GM12892 (cell line): Measurements from ENCODE around the gene HCN4.

Source experiments
- DNase-seq: peaks from one replicate; pipeline ENCODE4 v3.0.0; 2011; ENCODE audit not compliant: insufficient read length
- FAIRE-seq: peaks from 2 replicates; lab custom pipeline; 2011; peaks lifted over from hg19 to GRCh38; lab: Jason Lieb, UNC
- POLR2A ChIP-seq: IDR thresholded peaks from 2 replicates; pipeline ENCODE4 v1.6.1; 2011; ENCODE audit warnings: low read depth, low read length, control low read depth
- POLR2AphosphoS5 ChIP-seq: IDR thresholded peaks from 2 replicates; pipeline ENCODE4 v1.6.1; 2011; ENCODE audit warnings: low read depth, low read length, control low read depth
- TAF1 ChIP-seq: IDR thresholded peaks from 2 replicates; pipeline ENCODE4 v1.6.1; 2011; ENCODE audit warnings: low read depth, mild to moderate bottlenecking, control low read depth, low read length, borderline replicate concordance

Gene HCN4

DNA sequence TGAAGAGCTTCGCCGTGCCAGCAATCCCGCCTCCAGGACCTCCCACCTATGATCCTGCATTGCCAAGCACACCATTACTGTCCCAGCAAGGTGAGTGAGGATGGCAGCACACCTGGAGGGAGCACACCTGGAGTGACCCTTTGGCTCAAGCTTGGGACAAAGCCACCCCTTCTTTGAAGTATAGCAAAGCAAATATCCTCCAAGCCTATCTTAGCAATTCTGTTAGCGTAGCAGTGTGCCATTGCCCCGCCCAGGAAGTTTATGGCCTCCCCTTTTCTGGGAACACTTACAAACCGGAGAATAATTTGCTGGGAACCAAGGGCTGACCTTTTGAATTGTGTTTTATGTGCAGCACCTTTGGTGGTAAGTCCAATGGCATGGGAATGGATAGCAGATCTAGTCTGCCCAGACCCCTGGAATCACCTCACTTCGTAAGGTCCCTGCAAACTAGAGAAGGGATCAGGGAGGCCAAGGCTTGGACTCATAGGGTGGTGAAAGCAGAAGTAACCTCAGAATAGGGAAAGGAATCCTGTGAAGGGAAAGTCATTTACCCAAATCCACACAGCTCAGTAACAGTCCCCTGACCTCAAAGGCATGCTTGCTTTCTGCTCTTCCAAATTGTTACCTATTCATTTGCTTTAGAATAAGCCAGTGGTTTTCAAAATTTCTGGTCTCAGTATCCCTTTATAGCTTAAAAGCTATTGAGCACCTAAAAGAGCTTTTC is 70.1 kb downstream of the HCN4 start:
- DNase-seq (no peak), FAIRE-seq (no peak)
- TF ChIP-seq TAF1 (no peak), POLR2AphosphoS5 (no peak), POLR2A (no peak)

DNA sequence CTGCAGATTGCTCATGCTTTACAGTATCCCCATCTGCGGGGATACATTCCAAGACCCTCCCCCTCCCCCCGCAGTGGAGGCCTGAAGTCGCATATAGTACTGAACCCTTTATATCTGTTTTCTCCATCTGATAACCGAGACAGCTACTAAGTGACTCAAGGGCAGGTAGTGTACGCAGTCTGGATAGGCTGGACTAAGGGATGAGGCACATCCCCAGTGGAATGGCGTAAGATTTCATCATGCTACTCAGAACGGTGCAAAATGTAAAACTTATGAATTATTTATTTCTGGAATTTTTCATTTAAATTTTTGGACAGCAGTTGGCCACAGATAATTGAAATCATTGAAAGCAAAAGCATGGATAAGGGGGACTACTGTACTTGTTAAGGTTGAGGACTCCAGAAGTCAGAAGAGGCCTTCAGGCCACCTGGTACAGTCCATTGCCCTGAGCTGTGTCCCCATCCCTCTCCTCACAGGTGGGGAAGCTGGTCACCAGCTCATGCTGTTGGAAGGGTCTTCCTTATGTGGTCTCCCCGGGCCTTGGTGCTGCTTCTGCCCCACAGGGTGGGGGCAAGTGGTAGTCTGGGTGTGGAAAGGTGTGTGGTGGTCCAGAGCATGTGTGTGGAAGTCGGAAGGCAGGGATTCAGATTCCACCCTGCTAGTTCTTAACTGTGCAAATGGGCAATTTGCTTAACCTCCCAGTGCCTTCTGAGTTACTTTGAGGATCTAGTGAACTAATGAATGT is 72.0 kb downstream of the HCN4 start:
- no peak for FAIRE-seq
- no peak for TF ChIP-seq TAF1
- no peak for DNase-seq

DNA sequence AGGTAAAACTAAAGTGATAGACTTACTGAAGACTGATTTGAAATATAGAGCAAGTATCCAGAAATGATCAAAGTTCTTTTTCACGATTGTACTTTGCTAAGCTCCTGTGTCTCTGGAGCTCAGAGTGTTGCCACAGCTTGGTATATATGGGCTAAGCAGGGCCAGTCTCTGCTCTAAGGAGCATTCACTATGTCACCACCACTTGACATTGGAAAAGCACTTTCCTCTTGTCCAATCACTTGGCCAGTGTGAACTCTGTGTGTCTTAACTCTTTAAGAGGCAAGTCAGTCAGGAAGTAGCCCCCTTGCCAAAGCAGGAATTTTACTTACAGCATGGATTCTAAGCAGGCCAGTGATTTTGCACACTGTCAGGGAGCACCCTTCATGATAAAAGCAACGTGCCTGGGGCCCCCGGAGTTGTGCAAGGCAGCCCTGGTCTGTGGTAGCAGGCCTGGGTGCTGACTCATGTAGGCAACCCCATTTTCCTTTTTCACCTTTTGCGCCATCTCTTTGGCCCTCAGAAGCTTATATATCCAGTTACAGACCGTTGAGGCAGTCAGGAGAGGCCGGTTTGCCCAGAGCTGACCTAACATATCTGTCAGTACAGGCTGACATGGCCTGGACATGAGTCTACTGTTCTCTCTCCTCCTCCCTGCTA is 73.0 kb downstream of the HCN4 start:
- no peak for TF ChIP-seq TAF1
- DNase-seq (no peak), FAIRE-seq (no peak)

DNA sequence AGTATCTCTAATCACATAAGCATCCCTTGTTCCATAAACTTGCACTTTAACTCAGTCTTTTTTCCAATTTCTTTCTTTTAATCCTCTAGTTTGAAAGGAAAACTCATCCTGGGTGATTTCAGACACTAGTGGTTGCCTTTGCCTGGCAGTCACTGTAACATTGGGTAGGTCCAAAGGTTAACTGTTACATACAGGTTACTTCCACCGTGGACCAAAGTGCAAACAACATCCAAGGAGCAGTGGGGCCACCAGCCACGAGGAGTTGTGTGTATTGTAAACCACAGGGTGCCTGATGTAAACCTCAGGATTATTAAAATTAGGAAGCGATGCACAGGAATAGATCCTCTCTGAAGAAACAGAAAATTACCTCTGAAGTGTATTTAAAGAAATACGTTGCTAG is 75.0 kb downstream of the HCN4 start:
- DNase-seq, result no peak
- no peak for FAIRE-seq
- TF ChIP-seq POLR2A, result no peak
- TF ChIP-seq POLR2AphosphoS5, result no peak
- TF ChIP-seq TAF1, result no peak

DNA sequence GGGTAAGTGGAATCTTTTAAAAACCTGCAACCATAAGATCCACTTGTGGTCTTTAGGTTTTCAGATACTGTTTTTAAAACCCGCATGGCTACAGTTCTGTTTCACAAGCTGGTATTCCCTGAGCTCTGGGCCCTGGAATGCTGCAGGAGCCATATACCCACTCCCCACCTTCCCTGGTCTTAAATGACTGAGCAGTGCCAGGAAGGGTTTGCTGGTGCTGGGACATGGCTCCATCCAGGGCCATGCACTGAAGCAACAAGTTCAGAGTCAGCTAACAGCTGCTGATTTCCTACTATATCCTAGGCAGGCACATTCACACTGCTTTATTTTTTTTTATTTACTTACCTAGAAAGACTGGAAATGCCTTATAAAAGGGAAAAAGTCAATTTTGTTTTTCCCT is 77.3 kb downstream of the HCN4 start:
- FAIRE-seq, result no peak
- no peak for DNase-seq
- no peak for TF ChIP-seq POLR2AphosphoS5
- TF ChIP-seq TAF1, result no peak
- TF ChIP-seq POLR2A, result no peak

DNA sequence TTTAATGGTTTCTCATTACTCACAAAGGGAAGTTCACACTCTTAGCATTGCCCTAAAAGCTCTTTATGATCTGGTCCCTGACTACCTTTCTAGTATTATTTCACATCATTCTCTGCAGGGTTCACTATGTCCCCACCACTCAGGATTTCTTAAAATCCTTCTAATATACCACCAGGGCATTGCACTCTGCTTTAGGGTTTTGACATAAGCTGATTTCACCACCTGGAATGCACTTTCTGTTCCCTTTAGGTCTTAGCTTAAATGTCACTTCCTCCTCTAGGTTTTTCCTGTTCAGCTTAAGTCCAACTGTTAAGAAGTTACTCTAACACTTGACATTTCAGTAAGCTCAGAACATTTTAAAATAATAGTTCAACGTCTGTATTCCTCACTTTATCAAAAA is 81.7 kb downstream of the HCN4 start:
- TF ChIP-seq POLR2AphosphoS5, result no peak
- no peak for TF ChIP-seq POLR2A
- no peak for TF ChIP-seq TAF1
- FAIRE-seq, result no peak
- no peak for DNase-seq

DNA sequence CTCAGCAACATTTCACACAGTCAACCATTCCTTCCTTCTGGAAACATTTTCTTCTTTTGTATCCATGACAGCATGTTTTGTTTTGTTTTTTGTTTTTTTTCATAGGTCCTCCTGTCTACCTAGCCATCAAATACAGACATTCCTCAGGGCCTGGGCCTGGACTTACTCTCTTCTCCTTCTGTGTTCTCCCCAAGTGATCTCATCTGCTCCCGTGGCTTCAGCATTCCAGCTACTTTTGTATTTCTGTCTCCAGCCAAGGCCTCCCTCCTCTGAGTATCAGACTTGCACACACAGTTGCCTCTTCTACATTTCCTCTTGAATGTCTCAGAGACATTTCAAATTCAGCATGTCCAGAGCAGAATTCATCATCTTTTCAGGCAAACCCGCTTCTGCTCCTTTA is 82.4 kb downstream of the HCN4 start:
- TF ChIP-seq POLR2A, result no peak
- no peak for TF ChIP-seq TAF1
- TF ChIP-seq POLR2AphosphoS5, result no peak
- no peak for FAIRE-seq
- no peak for DNase-seq

DNA sequence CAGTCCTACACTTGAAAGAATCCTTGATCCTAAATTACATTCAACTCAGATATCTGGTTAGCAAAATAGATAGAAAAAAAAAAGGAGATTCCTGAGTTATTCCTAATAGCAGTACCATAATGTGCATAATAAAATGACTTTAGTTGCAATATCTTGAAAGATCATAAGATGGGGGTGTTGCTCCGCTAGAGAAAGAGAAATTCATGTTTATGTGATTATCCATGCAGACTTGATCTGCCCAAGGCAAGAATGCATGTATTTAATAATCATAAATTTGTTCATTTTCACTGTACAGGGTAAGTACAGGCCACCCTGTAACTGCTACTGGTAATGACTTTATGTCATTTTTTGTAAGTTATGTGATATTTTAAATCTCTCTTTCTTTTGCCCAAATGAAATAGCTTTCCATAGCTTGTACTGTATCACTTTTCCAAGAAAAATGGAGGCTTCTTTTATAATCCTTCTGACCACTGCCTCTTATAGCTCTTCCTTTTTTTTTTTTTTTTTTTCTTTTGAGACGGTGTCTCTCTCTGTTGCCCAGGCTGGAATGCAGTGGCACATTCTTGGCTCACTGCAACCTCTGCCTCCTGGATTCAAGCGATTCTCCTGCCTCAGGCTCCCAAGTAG is 84.6 kb downstream of the HCN4 start:
- DNase-seq (no peak), FAIRE-seq (no peak)
- TF ChIP-seq POLR2AphosphoS5 (no peak), TAF1 (no peak), POLR2A (no peak)

DNA sequence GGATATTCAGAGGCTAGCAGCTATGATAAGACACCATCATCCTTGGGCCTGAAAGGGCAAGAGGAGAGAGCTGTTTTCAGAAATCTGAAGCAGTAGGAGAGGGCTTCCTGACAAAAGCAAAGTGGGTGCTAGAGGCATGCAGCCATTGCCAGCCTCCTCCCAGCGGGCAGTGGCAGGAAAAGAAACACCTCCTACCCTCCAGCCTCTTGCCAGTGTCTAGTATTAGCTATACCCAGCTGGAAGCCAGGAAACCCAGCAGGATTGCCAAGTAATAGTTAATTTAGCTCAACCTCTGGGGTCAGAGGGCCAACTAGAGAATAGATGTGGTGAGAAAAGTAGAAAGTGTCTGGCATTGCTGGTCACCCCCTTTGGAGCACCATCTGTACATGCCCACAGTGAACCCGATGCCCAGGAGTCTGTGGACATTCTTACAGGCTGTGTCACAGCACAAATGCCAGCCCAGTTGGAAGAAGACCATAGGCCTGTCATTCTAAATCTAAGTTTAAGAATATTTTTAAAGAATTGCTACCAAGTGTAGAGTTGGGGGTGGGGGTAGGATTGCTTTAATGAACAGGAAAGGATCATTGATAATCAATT is 85.3 kb downstream of the HCN4 start:
- TF ChIP-seq TAF1, result no peak
- TF ChIP-seq POLR2A, result no peak
- no peak for TF ChIP-seq POLR2AphosphoS5
- FAIRE-seq (no peak), DNase-seq (no peak)

DNA sequence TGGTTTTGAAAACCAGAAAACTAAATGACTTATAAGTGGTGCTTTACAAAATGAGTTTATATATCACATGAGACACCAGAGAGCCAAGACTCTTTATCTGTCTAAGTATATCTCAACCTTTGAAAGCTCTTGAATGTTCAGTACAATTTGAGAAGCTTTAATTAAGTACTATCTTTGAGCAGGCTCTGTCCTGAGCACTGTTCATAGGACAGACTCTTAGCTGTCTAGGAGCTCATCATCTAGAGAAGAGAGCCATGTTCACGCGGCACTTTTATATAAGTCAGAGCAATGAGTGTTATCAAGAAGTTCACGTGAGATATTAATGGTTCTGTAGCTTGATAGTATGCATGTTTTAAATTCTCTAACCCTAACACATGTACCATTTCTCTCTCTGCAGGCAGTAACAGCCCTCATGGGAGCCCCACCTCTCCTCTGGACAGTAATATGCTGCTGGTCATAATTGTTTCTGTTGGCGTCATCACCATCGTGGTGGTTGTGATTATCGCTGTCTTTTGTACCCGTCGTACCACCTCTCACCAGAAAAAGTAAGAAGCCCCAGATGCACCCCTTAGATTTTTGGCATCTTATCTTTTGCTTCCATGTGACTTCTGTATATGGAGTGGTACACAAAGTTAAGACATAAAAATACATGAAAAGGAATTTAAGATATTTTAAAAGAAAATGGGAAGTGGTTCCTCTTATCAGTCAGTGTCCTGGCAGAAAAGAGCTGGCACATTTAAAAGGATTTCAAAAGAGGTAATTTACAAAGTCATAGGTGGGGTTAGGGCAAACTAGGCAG is 86.0 kb downstream of the HCN4 start:
- TF ChIP-seq POLR2A, result no peak
- no peak for TF ChIP-seq TAF1
- no peak for TF ChIP-seq POLR2AphosphoS5
- DNase-seq (no peak), FAIRE-seq (no peak)

DNA sequence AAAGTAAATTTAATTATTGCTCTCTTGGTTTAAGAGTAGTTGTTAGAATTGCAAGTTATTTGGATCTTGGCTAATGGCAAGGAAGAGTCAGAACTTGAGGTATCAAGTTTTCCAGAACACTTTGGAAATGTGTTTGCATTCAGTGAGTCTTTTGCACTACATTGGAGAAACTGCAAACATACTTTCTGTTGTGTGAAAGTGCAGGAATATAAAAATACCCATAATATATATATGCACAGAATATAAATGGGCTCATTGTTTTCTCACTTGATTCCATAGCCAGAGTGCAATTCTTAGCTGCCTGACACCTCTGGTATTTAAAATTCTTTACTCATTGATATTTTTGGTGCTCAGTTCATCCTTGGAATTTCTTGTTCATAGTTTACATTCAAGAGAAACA is 92.9 kb downstream of the HCN4 start:
- DNase-seq (no peak), FAIRE-seq (no peak)

More for the DNA sequence above, 92.9 kb downstream of the HCN4 start:
- TF ChIP-seq POLR2A, result no peak
- no peak for TF ChIP-seq TAF1
- no peak for TF ChIP-seq POLR2AphosphoS5
